Measurements from ENCODE around the gene BOD1L1.

GRCh38 chr4:13618212-13618806 lies 9.2 kb downstream of the BOD1L1 start:
- no peak for TF ChIP-seq CTCF (IDR thresholded peaks at IDR 0.05; ENCODE audit: poor library complexity)
- no peak for TF ChIP-seq EZH2 (IDR thresholded peaks at IDR 0.05; ENCODE audit: borderline replicate concordance)
